GM21529 (cell line): ENCODE data around the gene SEPTIN8.

Experiments
- ATAC-seq: cut with Tn5 transposase; IDR thresholded peaks from one replicate; pipeline ENCODE4 v1.9.1; 2021; ENCODE audit not compliant: unreplicated experiment

The SEPTIN8 gene

GRCh38 chr5:132777209-132778069 lies at the start of gene SEPTIN8:
TSS of gene SEPTIN8 (minus strand) at chr5:132777239. CDS start at chr5:132777137, 102 bp downstream.
- ATAC-seq, result peak; percentile 62

- no peak for ATAC-seq
These were observed 49.5 kb upstream of the SEPTIN8 start for GRCh38 chr5:132826424-132827082.

- no peak for ATAC-seq
These were observed 48.9 kb upstream of the SEPTIN8 start for GRCh38 chr5:132825834-132826391.

GRCh38 chr5:132825033-132825833 lies 48.2 kb upstream of the SEPTIN8 start:
- no peak for ATAC-seq

DNA sequence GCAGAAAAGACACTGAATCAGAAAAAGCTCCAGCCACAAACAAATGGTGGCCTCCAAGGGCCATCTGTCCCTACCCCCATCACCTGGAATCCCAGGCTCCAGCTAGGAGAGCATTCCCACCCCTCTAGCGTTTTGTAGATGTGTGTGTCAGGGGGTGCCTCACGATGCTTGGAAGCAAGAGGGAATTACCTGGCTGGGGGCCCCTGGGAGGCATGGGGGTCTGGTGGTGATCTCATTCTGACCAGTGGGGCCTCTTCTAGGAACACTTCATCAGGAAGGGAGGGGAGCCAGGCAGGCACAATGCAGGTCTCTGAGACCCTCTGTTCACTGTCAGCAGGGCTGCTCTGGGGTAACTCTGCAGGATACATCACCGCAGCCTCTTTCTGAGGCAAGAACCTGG lies 47.4 kb upstream of the SEPTIN8 start:
- no peak for ATAC-seq

DNA sequence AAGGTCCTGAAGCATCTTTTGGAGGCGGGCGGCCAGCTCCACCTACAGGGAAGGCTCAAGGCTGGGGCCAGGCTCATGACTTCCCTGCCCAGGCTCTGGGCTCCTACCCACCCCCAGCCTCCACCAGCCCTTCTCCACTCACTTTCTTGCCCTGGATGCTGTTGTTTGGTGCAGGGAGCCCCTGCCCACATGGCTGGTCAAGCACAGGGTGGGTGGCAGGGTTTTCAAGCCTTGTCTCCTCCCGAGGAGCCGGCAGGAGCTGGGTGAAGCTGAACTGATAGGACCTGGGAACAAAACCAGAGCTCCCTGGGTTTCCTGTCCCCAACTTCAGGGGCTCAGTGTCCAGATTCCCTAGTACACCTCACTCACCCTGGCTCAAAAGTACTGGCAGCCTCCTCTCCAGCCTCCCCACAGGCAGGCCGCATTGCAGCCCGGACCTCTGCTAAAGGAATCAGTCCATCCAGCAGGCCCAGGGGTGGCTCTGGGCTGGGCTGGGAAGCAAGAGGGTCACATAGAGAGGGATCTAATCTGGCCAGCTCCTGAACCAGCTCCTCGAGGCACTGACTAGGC lies 46.5 kb upstream of the SEPTIN8 start:
- ATAC-seq, result no peak

DNA sequence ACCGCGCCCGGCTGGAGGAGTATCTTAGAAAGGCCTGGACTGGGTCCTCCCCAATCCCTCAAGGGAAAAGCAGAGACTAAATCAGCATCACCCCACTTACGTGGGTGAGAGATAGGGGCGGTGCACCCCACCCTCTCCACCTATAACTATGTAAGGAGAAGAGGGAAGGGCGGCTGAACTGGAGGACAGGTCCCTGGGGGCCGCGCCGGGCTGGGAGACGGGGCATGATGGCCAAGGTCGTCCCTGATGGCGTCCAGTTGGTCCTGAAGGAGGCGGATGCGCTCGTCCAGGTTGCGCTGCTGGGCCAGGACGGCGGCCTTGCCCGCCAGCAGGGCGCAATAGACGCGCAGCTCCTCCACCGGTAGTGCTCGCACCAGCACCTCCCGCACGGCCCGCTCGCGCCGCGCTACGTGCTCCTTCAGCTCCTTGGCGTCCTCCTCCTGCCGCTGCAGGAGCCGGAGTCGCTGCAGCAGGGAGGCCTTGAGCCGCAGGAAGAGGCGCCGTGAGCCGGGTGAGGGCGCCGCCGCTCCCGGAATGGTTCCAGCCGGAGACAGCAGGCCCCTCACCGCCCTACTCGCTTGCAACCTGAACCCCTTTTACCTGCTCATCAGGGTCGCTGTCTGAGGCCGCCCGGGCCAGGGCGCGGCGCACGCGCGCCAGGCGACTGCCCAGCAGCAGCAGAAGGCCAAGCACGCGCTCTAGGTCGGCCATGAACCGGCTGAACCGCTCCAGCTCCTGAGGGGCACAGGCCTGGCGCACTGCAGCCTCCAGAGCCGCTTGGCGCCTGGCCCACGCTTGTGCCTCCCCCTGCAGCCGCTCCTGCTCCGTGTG lies 45.8 kb upstream of the SEPTIN8 start:
- no peak for ATAC-seq

DNA sequence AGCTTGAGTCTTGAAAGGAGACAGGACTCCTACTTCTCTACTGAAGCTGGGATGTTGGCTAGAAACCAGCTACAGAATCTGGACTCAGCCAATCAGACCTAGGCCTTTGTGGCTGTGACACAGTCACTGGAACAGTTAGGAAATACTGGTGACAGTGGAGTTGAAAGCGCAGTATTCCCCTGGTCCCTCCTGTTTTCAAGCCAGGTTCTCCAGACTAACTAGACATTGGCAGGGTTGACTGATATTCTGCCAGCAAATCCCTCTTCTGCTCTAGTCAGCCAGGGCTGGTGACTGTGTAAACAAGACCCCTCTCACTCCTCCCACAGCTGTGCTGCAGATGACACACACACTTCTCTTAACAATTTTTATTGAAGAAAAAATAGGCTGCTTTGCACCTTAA lies 44.8 kb upstream of the SEPTIN8 start:
- ATAC-seq, result no peak

DNA sequence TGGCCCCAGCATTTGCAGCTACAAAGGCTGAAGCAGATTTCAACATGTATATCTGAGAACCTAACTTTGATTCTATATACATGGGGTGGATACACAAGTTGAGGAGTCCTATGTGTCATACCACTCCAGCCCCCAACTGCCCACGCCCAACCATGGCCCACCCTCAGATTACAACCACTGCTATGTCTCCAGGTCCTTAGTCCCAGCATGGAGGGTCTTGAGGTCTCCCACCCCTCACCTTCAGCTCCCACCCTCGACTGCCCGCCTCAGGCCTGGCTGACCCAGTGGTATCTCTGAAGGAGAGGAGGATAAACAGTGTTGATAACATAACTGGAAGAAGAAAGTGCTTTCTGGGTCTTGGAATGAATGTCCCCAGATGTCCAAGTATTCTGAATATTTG lies 44.3 kb upstream of the SEPTIN8 start:
- no peak for ATAC-seq

GRCh38 chr5:132820162-132820754 lies 43.2 kb upstream of the SEPTIN8 start:
- peak; percentile 85 for ATAC-seq

DNA sequence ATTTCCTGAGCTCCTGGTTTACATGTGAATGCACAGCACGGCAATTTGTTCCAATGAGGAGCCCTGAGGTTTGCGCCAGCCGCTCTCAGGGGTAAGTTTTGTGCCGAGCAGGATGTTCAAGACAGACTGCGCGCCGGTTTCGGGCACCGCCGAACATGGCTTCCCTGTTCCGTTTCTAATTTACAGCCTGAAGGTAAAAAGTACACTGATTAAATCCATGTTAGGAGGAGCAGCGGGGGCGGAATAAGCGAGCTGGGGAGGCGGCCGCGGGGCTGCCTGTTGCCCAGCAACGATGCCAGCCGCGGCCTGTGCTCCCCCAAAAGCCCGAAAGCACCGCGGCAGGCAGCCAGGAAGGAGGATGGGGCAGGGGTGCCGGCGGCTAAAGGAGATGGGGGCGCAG lies 42.4 kb upstream of the SEPTIN8 start:
- no peak for ATAC-seq

DNA sequence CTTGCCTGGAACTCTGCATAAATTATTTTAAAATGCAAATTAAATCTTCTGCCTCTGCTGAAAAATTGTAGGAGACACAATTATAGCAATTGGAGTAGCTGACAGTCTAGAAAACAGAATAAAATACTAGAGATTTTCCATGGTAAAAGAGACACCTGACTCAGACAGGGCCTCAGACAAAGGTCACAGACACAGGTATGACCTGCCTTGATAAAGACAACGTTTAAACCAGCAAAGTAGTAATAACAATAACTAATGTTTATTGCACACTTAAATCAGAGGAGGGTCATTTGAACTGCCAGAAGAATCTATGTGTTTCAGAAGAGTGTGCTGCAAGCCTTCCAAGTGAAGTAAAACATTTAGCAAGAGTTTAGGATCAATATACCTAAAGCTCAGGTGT lies 40.0 kb upstream of the SEPTIN8 start:
- no peak for ATAC-seq

DNA sequence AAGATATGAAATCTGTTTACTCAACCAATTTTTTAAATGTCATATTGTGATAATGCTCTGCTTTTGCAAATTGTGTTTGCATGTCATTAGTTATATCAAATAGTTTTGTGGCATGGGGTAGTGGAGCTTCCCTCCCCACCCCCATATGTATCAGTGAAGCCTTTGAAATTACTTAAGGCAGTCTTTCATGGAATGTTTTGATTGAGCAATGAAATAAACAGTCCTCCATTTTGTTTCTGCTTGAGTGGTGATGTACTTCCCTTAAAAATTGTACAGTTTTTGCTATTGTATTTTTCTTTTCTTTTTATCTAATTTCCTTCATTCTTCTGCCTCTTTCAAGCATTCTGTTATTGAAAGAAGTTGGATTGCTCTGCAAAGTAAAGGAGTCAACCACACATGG lies 39.5 kb upstream of the SEPTIN8 start:
- no peak for ATAC-seq

DNA sequence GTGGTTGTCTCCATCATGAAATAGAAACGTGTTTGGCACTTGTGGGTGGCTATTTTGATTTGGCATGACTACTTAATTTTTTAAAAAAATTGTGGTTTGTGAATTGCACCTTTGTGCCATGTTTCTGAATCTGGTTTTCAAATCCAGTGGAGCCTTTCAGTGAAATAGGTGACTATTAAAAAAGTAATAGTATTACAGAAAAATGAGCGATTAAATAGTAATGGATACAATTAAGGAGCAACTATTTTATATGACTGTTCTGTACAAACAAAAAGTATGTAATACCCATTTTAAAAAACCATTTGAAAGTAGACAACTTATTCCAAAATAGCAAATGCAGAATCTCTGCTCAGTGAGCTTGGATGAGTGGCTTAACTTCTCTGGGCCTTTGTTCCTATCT lies 39.0 kb upstream of the SEPTIN8 start:
- ATAC-seq, result no peak

DNA sequence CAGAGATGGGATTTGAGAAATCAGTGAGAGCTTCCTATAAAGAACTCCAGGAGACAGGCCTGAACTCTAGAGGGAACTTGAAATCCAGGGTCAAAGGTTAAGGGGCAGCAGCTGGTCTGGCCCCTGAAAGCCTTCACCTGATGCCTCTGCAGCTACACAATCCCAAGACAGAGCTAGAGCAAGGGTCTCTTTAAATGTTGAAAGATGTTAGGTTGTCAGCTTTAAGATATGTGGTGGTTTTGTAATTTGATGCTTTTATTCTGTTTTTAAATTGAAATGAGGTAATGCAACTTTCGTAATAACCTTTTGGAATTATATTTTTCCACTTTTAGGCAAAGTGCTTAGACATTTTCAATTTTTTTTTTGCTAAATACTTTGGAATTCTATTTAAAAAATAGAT lies 38.4 kb upstream of the SEPTIN8 start:
- ATAC-seq, result no peak

DNA sequence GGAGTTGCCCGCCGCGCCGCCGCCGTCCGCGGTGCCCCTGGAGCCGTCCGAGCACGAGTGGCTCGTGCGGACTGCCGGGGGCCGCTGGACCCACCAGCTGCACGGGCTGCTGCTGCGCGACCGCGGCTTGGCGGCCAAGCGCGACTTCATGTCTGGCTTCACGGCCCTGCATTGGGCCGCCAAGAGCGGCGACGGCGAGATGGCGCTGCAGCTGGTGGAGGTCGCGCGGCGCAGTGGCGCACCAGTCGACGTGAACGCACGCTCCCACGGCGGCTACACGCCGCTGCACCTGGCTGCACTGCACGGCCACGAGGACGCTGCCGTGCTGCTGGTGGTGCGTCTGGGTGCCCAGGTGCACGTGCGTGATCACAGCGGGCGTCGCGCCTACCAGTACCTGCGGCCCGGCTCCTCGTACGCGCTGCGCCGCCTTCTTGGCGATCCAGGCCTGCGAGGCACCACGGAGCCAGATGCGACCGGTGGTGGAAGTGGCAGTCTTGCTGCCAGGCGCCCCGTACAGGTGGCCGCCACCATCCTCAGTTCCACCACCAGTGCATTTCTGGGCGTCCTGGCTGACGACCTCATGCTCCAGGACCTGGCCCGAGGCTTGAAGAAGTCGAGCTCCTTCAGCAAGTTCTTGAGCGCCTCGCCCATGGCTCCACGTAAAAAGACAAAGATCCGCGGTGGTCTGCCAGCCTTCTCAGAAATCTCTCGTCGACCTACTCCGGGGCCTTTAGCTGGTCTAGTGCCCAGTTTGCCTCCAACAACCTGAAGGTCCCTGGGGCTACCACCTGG lies 37.7 kb upstream of the SEPTIN8 start:
- no peak for ATAC-seq

DNA sequence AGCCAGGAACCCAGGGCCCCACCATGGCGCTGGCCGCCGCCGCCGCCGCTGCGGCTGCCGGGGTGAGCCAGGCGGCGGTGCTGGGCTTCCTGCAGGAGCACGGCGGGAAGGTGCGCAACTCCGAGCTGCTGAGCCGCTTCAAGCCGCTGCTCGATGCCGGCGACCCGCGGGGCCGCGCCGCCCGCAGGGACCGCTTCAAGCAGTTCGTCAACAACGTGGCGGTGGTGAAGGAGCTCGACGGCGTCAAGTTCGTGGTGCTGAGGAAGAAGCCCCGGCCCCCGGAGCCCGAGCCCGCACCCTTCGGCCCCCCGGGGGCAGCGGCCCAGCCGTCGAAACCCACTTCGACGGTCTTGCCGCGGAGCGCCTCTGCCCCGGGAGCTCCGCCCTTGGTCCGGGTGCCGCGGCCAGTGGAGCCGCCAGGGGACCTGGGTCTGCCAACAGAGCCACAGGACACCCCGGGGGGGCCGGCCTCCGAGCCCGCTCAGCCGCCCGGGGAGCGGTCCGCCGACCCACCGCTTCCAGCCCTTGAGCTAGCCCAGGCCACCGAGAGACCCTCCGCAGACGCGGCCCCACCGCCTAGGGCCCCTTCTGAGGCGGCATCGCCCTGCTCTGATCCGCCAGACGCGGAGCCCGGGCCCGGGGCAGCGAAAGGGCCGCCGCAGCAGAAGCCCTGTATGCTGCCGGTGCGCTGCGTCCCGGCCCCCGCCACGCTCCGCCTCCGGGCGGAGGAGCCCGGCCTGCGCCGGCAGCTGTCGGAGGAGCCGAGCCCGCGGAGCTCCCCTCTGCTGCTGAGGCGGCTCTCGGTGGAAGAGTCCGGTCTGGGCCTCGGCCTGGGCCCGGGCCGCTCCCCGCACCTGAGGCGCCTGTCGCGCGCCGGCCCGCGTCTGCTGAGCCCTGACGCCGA lies 36.8 kb upstream of the SEPTIN8 start:
- ATAC-seq, result no peak
